NK-92 treated with Interleukin-12 subunit alpha and Interleukin-12 subunit beta, amount 100 ng/mL, for 24 hours (cell line): ENCODE data around the gene FAM107B.

Experiments
- DNase-seq: peaks from one replicate; lab custom pipeline; 2025; lab: John Stamatoyannopoulos, UW

The FAM107B gene

GRCh38 chr10:14776546-14776945, 1.8 kb upstream of the FAM107B start:
- DNase-seq, result no peak

GRCh38 chr10:14775656-14776055, 959 bp upstream of the FAM107B start:
- DNase-seq, result no peak

GRCh38 chr10:14774214-14774580, 500 bp downstream of the FAM107B start:
- no peak for DNase-seq

- no peak for DNase-seq
Observed at GRCh38 chr10:14773551-14774213, 1.0 kb downstream of the FAM107B start.

- DNase-seq, result no peak
Observed at GRCh38 chr10:14772399-14772798, 2.3 kb downstream of the FAM107B start.

GRCh38 chr10:14770927-14771326, 3.8 kb downstream of the FAM107B start:
- DNase-seq, result no peak

GRCh38 chr10:14761372-14761771, 13.3 kb downstream of the FAM107B start:
- no peak for DNase-seq

- no peak for DNase-seq
Observed at GRCh38 chr10:14758994-14759664, 15.6 kb downstream of the FAM107B start.

GRCh38 chr10:14758451-14758850, 16.2 kb downstream of the FAM107B start:
- DNase-seq, result no peak

- no peak for DNase-seq
Observed at GRCh38 chr10:14757986-14758385, 16.7 kb downstream of the FAM107B start.

- DNase-seq, result no peak
Observed at GRCh38 chr10:14757394-14757793, 17.3 kb downstream of the FAM107B start.

- no peak for DNase-seq
Observed at GRCh38 chr10:14753441-14753840, 21.3 kb downstream of the FAM107B start.

- DNase-seq, result no peak
Observed at GRCh38 chr10:14751921-14752320, 22.8 kb downstream of the FAM107B start.

GRCh38 chr10:14751014-14751896, 23.4 kb downstream of the FAM107B start:
- no peak for DNase-seq

- no peak for DNase-seq
Observed at GRCh38 chr10:14749070-14749809, 25.5 kb downstream of the FAM107B start.

- no peak for DNase-seq
Observed at GRCh38 chr10:14748441-14748840, 26.3 kb downstream of the FAM107B start.

- no peak for DNase-seq
Observed at GRCh38 chr10:14742815-14743214, 31.9 kb downstream of the FAM107B start.

- no peak for DNase-seq
Observed at GRCh38 chr10:14742382-14742781, 32.3 kb downstream of the FAM107B start.

- no peak for DNase-seq
Observed at GRCh38 chr10:14740684-14741247, 33.9 kb downstream of the FAM107B start.

GRCh38 chr10:14737808-14738545, 36.7 kb downstream of the FAM107B start:
- DNase-seq, result no peak

- no peak for DNase-seq
Observed at GRCh38 chr10:14736600-14737081, 38.1 kb downstream of the FAM107B start.
